SW480 (cell line): Measurements from ENCODE around the gene TSSK1B.

Experiments
- DNase-seq: peaks from one replicate; pipeline ENCODE4 v3.0.0-alpha.2; 2016; ENCODE audit warnings: low spot score

The TSSK1B gene

DNA sequence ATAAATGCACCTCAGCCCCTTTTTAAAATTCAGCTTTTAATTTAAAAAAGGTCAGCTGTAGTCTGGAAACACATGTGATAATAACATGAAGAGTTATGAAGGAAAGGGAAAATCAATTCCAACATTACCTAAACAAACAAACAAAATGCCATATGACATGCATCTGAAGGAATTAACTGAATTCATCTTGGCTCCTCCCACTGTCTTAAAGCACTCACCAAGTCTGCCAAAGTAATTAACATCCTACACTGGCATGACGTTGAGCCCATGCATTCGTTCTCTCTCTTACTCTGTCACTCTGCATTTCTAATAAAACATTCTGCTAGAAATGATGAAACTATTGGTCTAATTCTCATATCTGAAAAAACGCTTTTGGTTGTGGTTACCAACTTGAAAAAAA lies 37.7 kb downstream of the TSSK1B start:
- DNase-seq, result no peak

DNA sequence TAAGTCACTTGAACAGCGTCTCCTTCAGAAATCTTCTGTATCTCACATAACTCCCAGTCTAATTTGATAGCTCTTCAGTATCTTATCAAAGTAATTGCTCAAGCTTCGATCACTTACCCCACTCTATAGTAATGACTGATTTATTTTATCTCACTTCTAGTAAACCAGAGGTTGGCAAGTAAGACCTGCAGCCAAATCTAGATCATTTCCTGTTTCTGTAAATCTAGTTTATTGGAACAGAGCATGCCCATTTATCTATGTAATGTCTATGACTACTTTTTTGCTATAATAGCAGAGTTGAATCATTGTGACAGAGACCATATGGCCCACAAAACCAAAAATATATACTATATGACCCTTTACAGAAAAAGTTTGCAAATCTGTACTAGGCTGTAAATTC lies 40.1 kb downstream of the TSSK1B start:
- DNase-seq, result no peak

DNA sequence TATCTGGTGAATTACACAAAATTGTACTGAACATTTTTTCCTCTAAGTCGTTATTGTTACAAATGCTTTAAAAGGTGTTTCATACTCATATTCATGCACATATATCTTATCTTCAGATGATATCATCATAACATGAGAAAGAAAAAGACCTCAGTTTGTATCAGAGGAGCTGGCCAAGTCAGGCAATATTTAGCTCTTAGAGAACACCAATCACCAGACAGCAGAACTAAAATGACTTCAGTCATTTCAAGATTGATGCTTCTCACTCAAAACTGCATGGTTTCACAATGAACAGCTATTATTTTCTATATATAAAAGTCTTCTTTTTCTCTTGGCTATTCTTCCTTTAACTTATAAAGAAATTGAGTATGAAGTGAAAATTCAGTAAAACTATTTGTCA lies 44.6 kb downstream of the TSSK1B start:
- DNase-seq, result no peak

DNA sequence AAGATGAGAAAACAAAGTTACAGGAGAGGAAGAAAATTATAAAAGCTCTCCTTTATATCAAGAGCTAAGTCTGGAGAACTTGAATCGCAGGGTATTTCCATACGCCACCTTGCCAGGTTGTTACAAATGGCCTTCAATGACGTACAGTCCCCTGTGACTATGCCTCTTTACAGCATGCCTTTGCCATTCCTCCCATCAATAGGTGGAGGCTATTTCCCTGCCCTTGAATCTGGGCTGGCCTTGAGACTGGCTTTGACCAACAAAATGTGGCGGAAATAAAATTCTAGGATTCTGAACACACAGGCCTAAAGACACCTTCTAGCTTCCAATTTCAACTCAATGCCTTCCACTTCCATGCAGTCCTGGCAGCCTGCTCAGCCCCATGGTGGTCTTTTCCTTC lies 45.7 kb downstream of the TSSK1B start:
- no peak for DNase-seq

DNA sequence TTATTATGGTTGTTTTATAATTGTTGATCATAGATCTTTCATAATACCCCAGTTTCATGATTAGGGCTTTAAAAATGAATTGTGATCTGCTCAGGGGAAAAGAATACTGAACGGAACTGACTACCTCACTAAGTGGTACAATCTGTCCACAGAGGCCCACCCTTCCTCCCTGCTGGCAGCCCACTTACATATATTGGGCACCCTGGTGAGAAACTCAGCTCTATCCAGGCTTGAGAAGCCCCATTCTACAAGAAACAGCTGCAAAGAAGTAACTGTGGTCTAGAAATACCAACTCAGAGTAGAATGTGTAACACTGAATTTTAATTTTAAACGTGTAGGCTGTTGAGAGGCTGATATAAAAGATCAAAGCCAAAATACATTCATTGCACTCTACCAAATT lies 46.9 kb downstream of the TSSK1B start:
- no peak for DNase-seq

DNA sequence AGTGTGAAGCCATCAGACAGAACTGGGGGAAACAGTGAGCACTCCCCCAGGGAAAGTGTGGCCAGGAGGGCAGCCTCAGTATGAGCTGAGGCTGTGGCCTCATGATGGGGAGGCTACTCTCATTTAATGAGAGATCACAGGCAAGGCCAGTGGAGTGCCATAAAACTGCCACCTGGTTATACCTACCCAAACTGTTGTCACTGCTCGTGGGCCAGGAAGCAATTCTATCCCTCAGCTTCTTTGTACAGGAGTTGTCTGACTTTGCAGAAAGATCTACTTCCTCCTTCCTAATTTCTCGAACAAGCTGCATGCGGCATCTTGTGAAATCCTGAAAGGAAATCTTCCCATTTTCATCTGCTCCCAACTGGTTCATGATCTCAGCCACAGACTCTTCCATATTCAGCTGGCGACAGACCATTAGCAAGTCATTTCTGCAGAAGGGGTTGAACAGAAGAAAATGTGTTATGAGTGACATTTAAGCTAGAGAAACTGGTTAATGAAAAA lies 50.0 kb downstream of the TSSK1B start:
- DNase-seq, result no peak

DNA sequence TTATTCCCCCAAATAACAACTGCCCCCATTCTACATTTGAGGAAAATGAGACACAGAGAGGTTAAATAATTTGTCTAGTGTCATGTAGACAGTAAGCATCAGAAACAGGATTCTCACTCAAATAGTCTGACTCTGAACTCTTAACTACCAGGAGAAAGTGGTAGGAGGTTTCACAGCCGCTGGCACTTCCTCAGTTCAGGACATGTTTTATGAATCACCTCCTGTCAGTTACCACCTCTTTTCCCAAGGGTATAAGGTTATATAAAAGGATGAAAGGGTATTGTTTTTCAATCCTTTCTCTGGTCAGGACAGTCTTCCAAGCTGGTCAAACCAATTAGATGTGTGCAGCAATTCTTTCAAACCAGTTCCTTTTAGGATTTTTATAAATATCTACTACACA lies 52.1 kb downstream of the TSSK1B start:
- peak; percentile 10 for DNase-seq
